Hepatic stellate cell (primary cell): Measurements from ENCODE around the gene TAF11L7.
"Not testable (repeated sequence)": the region's sequence is repeated elsewhere in the genome, so short reads cannot be mapped to it uniquely, and the experiment has no call there.

ENCODE experiments used
- DNase-seq: peaks from one replicate; pipeline ENCODE4 v3.0.0; 2011; ENCODE audit warnings: low spot score

The TAF11L7 gene

DNA sequence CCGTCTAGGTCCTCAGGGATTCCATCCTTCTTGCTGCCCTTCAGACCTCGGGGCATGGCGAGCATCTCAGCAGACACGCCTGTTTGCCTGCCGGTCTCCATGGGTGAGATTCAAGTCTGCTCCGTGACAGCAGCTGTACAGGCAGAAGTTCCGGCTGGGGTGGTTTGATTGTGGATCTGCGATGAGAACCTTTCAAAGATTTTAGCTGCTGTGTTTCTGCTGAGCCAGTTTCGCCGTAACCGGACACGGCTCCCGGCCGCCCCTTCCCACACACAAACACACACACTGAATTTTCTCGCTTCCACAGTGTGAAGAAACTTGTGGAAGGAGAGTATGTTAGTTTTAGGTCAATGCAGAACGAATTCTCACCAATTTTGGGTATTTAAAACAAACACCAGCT lies at the start of gene TAF11L7:
TAF11L7 (minus strand) TSS at position 101 of the 400 bp plus-strand sequence.
- DNase-seq: not testable (repeated sequence)

DNA sequence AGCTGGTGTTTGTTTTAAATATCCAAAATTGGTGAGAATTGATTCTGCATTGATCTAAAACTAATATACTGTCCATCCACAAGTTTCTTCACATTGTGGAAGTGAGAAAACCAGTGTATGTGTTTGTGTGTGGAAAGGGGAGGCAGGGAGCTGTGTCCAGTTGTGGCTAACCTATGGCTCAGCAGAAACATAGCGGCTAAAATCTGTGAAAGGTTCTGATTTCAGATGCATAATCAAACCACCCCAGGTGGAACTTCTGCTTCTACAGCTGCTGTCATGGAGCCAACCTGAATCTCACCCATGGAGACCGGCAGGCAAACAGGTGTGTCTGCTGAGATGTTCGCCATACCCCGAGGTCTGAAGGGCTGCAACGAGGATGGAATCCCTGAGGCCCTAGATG lies 48.6 kb upstream of the TAF11L7 start, which contains the start of gene TAF11L14:
TAF11L14 (plus strand) TSS at position 301 of the 400 bp plus-strand sequence.
- no peak for DNase-seq

DNA sequence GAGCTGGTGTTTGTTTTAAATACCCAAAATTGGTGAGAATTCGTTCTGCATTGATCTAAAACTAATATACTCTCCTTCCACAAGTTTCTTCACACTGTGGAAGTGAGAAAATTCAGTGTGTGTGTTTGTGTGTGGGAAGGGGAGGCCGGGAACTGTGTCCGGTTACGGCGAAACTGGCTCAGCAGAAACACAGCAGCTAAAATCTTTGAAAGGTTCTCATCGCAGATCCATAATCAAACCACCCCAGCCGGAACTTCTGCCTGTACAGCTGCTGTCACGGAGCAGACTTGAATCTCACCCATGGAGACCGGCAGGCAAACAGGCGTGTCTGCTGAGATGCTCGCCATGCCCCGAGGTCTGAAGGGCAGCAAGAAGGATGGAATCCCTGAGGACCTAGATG lies 46.2 kb upstream of the TAF11L7 start, which contains the start of gene TAF11L13:
TAF11L13 (plus strand) TSS at position 301 of the 400 bp plus-strand sequence.
- DNase-seq: not testable (repeated sequence)

DNA sequence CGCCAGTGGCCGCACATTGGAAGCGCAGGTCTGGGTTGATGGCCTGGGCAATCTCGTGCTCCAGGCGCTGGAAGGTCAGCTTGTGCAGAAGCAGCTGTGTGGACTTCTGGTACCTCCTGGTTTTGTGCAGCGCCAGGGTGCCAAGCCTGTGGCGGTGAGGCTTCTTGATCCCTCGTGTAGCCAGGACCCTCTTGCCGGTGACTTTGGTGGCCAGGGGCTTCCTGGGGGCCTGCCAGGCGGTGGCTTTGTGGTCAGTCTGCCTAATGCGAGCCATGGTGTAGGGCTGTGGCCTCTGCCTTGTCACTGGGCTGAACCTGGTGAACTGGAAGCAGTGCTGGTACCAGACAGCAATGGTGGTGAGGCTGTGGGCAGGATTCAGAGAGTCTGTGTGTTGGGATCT lies 40.1 kb upstream of the TAF11L7 start:
- no peak for DNase-seq

DNA sequence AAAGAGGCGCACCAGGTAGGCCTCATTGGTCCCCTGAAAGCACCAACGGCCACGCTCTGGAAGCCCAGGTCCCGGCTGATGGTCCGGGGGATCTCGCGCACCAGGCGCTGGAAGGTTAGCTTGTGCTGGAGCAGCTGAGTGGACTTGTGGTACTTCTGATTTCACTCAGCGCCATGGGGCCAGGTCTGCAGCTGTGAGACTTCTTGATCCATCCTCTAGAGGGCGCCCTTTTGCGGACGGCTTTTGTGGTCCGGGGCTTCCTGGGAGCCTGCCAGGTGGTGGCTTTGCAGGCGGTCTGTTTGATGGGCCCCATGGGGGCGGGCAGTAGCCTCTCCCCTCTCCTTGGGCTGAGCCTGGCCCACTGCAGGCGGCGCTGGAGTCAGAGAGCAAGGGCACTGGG lies 35.1 kb upstream of the TAF11L7 start:
- no peak for DNase-seq

DNA sequence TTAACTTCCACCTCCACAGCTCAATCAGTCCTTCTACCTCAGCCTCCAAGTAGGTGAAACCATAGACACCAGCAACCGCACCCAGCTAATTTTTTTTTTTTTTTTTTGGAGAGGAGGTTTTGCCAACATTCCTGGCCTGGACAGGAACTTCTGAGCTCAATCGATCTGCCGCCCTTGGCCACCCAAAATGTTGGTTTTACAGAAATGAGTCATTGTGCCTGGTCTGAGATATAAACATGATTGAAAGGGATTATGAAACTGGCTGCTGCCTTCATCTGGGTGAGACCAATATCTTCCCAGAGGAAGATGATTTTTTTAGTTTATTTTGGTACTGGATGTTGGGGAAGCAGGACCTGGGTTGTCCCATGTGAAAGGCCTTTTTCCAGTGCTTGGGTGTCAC lies 33.8 kb upstream of the TAF11L7 start:
- no peak for DNase-seq

DNA sequence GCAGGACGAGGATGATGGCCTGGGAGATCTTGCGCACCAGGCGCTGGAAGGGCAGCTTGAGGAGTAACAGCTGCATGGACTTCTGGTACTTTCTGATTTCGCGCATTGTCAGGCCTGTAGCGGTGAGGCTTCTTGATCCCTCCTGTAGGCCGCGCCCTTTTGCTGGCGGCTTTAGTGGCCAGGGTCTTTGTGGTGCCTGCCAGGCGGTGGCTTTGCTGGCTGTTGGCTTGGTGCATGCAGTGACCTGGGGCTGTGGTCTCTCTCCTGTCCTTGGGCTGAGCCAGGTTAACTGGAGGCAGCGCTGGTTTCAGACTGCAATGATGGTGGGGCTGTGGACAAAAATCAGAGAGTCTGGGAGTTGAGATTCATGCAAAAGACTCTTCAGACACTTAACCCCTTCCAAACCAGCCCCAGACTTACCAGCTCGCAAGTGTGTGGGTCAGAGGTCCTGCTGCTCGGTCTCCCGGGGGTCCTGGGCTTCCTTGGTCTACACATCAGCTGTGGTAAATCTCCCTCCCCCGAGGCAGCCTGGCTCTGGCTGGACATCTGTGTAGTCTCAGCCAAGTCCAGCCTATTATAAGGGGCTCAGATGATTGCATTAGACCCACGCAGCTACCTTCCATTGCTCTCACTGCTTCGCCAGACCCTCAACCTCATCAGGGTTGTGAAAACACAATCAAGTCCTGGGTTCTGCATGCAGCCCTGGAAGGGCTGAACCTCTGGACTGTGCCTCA lies 29.5 kb upstream of the TAF11L7 start:
- DNase-seq: no peak

DNA sequence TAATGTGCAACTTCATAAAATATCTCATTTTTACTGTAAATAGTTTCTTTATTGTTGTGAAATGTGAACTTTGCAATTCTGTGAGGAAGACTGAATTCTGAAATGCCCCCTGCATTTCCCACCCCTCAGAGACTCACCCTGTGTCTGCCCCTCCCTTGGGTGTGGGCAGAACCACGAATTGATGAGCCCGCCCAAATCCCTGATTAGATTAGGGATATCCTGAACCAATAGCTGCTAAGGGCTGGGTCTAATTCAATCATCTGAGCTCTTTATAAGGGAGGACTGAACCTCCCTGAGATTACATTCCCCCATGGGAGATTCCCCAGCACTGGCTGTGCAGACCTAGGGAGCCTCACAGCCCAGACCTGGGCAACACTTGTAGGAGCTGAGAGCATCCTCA lies 24.5 kb upstream of the TAF11L7 start, which contains the start of gene TAF11L12:
TAF11L12 (plus strand) TSS at position 301 of the 400 bp plus-strand sequence.
- not testable (repeated sequence) for DNase-seq

DNA sequence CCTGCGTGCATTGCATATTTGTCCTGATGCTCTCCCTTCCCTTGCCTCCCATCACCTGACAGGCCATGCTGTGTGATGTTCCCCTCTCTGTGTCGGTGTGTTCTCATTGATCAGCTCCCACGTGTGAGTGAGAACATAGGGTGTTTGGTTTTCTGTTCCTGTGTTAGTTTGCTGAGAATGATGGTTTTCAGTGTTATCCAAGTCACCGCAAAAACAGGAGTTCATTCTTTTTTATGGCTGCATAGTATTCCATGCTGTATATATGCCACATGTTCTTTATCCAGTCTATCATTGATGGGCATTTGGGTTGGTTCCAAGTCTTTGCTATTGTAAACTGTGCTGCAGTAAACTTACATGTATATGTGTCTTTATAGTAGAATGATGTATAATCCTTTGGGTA lies 21.9 kb upstream of the TAF11L7 start:
- DNase-seq: not testable (repeated sequence)

DNA sequence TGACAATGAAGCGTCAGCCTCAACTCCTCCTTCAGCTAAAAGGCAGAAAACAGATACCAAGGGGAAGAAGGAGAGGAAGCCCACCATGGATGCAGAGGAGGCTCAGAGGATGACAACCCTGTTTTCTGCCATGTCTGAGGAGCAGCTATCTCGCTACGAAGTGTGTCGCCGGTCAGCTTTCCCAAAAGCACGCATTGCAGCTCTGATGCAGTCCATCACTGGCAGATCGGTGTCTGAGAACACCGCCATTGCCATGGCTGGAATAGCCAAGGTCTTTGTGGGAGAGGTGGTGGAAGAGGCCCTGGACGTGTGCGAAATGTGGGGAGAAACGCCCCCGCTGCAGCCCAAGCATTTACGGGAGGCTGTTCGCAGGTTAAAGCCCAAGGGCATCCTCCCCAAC lies 19.4 kb upstream of the TAF11L7 start:
- DNase-seq: no peak

DNA sequence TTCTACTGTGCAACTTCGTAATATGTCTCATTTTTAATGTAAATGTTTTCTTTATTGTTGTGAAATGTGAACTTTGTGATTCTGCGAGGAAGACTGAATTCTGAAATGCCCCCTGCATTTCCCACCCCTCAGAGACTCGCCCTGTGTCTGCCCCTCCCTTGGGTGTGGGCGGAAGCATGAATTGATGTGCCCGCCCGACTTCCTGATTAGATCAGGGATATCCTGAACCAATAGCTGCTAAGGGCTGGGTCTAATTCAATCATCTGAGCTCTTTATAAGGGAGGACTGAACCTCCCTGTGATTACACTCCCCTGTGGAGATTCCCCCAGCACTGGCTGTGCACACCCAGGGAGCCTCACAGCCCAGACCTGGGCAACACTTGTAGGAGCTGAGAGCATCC lies 18.3 kb upstream of the TAF11L7 start, which contains the start of gene TAF11L11:
TAF11L11 (plus strand) TSS at position 304 of the 400 bp plus-strand sequence.
- not testable (repeated sequence) for DNase-seq

DNA sequence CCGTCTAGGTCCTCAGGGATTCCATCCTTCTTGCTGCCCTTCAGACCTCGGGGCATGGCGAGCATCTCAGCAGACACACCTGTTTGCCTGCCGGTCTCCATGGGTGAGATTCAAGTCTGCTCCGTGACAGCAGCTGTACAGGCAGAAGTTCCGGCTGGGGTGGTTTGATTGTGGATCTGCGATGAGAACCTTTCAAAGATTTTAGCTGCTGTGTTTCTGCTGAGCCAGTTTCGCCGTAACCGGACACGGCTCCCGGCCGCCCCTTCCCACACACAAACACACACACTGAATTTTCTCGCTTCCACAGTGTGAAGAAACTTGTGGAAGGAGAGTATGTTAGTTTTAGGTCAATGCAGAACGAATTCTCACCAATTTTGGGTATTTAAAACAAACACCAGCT lies 12.2 kb upstream of the TAF11L7 start, which contains the start of gene TAF11L10:
TAF11L10 (minus strand) TSS at position 101 of the 400 bp plus-strand sequence.
- DNase-seq: not testable (repeated sequence)

DNA sequence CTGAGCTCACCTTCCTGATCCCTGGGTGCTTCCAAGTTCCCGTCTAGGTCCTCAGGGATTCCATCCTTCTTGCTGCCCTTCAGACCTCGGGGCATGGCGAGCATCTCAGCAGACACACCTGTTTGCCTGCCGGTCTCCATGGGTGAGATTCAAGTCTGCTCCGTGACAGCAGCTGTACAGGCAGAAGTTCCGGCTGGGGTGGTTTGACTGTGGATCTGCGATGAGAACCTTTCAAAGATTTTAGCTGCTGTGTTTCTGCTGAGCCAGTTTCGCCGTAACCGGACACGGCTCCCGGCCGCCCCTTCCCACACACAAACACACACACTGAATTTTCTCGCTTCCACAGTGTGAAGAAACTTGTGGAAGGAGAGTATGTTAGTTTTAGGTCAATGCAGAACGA lies 8.7 kb upstream of the TAF11L7 start, which contains the start of gene TAF11L9:
TAF11L9 (minus strand) TSS at position 140 of the 400 bp plus-strand sequence.
- DNase-seq: not testable (repeated sequence)

DNA sequence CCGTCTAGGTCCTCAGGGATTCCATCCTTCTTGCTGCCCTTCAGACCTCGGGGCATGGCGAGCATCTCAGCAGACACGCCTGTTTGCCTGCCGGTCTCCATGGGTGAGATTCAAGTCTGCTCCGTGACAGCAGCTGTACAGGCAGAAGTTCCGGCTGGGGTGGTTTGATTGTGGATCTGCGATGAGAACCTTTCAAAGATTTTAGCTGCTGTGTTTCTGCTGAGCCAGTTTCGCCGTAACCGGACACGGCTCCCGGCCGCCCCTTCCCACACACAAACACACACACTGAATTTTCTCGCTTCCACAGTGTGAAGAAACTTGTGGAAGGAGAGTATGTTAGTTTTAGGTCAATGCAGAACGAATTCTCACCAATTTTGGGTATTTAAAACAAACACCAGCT lies 5.3 kb upstream of the TAF11L7 start, which contains the start of gene TAF11L8:
TAF11L8 (minus strand) TSS at position 101 of the 400 bp plus-strand sequence.
- DNase-seq: not testable (repeated sequence)
